Subcutaneous adipose tissue (tissue), 4 donors: Measurements from ENCODE around the gene CUBN. TPM values are rescaled to one million over a fixed set of nuclear protein-coding genes. Genes with fewer than 3 reads are reported as not detected.

Source experiments
- CTCF ChIP-seq: fragments of 450-650 bp; IDR thresholded peaks from one replicate; pipeline ENCODE4 v1.5.1; 2016; ENCODE audit warnings: low read depth, mild to moderate bottlenecking, control low read depth, antibody characterized with exemption, moderate library complexity
- total RNA-seq, 4 donors: library from RNA; depleted of rRNA; stranded (reverse); fragments of >200 nt; gene quantifications; one replicate each; pipeline ENCODE4 v1.1.0, GENCODE V29; 2016

Gene CUBN
- total RNA-seq, 4 donors from 2014 or later: 1.9 to 6.6 (median 4.8) TPM

GRCh38 chr10:16852624-16853023, 277.0 kb downstream of the CUBN start:
- no peak for TF ChIP-seq CTCF

- no peak for TF ChIP-seq CTCF
Measured at GRCh38 chr10:16848562-16849154, 281.0 kb downstream of the CUBN start.

- no peak for TF ChIP-seq CTCF
Measured at GRCh38 chr10:16847644-16848043, 282.0 kb downstream of the CUBN start.

GRCh38 chr10:16845248-16845647, 284.4 kb downstream of the CUBN start:
- no peak for TF ChIP-seq CTCF

GRCh38 chr10:16843252-16843870, 286.2 kb downstream of the CUBN start:
- no peak for TF ChIP-seq CTCF

- TF ChIP-seq CTCF: no peak
Measured at GRCh38 chr10:16835228-16835627, 294.4 kb downstream of the CUBN start.

GRCh38 chr10:16832351-16833080, 297.1 kb downstream of the CUBN start:
- TF ChIP-seq CTCF: no peak
